ENCODE measurements around the gene NELFB. TPM values are rescaled to one million over a fixed set of nuclear protein-coding genes. Genes with fewer than 3 reads are reported as not detected.

NELFB gene
- total RNA-seq, 1 donor from 2014 or later = 44.8 TPM

- DNase-seq = peak; percentile 94
These were observed 31.8 kb upstream of the NELFB start for GRCh38 chr9:137223078-137223970.

- DNase-seq = no peak
These were observed 30.1 kb upstream of the NELFB start, which contains the start of gene CYSRT1 for GRCh38 chr9:137224830-137225694. TSS of gene CYSRT1 (plus strand) at chr9:137225174. CDS start at chr9:137225622, 448 bp downstream.

GRCh38 chr9:137225699-137226331, 29.3 kb upstream of the NELFB start:
- DNase-seq = no peak

GRCh38 chr9:137226338-137227053, 28.6 kb upstream of the NELFB start:
- no peak for DNase-seq

GRCh38 chr9:137227054-137227852, 27.9 kb upstream of the NELFB start, which contains the start of gene RNF224:
TSS of gene RNF224 (plus strand) at chr9:137227502. CDS start at chr9:137228336, 834 bp downstream.
- DNase-seq = no peak

- DNase-seq = no peak
These were observed 27.1 kb upstream of the NELFB start for GRCh38 chr9:137227853-137228505.

GRCh38 chr9:137228506-137228967, 26.6 kb upstream of the NELFB start:
- DNase-seq = no peak

- DNase-seq = no peak
These were observed 25.9 kb upstream of the NELFB start for GRCh38 chr9:137228968-137229896.

- DNase-seq = no peak
These were observed 25.0 kb upstream of the NELFB start for GRCh38 chr9:137229903-137230704.

- no peak for DNase-seq
These were observed 24.3 kb upstream of the NELFB start, which contains the start of gene SLC34A3 for GRCh38 chr9:137230705-137231371. TSS of gene SLC34A3 (plus strand) at chr9:137230901. CDS start at chr9:137231703, 802 bp downstream.

GRCh38 chr9:137231372-137232039, 23.6 kb upstream of the NELFB start:
- DNase-seq = no peak

- no peak for DNase-seq
These were observed 23.0 kb upstream of the NELFB start for GRCh38 chr9:137232101-137232500.

- no peak for DNase-seq
These were observed 22.6 kb upstream of the NELFB start for GRCh38 chr9:137232510-137232909.

- no peak for DNase-seq
These were observed 21.8 kb upstream of the NELFB start for GRCh38 chr9:137233143-137233980.

GRCh38 chr9:137234055-137234697, 21.0 kb upstream of the NELFB start:
- no peak for DNase-seq

Measured in occipital lobe (tissue), 2 donors.